Keratinocyte (primary cell): ENCODE measurements around the gene SPG11. TPM values are rescaled to one million over a fixed set of nuclear protein-coding genes. Genes with fewer than 3 reads are reported as not detected.

Experiments
- DNase-seq: peaks from one replicate; pipeline ENCODE4 v3.0.0-alpha.2; 2011; ENCODE audit warnings: low read depth, missing footprints, low spot score
- FAIRE-seq: peaks from 2 replicates; lab custom pipeline; 2011; peaks lifted over from hg19 to GRCh38; lab: Jason Lieb, UNC
- H2AFZ ChIP-seq: 2 replicates; pipeline ENCODE4 v1.6.0; 2012; ENCODE audit warnings: low read length, control low read depth, inconsistent platforms; ENCODE audit not compliant: control insufficient read depth
- H3K27ac ChIP-seq: 2 replicates; pipeline ENCODE4 v1.5.1; 2011; ENCODE audit warnings: low read length; ENCODE audit not compliant: control insufficient read depth, insufficient read depth
- H3K27me3 ChIP-seq: 3 replicates; pipeline ENCODE4 v1.6.0; 2011; ENCODE audit warnings: low read length; ENCODE audit not compliant: control insufficient read depth, insufficient read depth; ENCODE audit errors: extremely low read depth
- H3K36me3 ChIP-seq, 2 experiments: 2 replicates in 1 of 2; 3 replicates in 1 of 2; pipeline ENCODE4 v1.5.1; 2011; ENCODE audit warnings: low read length in 2 of 2, mild to moderate bottlenecking in 1 of 2; ENCODE audit not compliant: control insufficient read depth in 2 of 2, insufficient read depth in 2 of 2; ENCODE audit errors: extremely low read depth in 1 of 2
- H3K4me1 ChIP-seq: 3 replicates; pipeline ENCODE4 v1.5.1; 2011; ENCODE audit warnings: low read length; ENCODE audit not compliant: control insufficient read depth, insufficient read depth; ENCODE audit errors: extremely low read depth
- H3K4me2 ChIP-seq: 3 replicates; pipeline ENCODE4 v1.6.0; 2011; ENCODE audit warnings: low read depth, low read length; ENCODE audit not compliant: control insufficient read depth, insufficient read depth; ENCODE audit errors: extremely low read depth
- H3K4me3 ChIP-seq, 3 experiments: fragments of 200-600 bp in 1 of 3; sonication (generic) in 1 of 3; 2 replicates in 2 of 3; 3 replicates in 1 of 3; pipeline ENCODE4 v1.5.1; 2011 to 2016; ENCODE audit warnings: low read length in 3 of 3, mild to moderate bottlenecking in 3 of 3, control low read depth in 2 of 3, inconsistent platforms in 1 of 3, low read depth in 1 of 3, mixed read lengths in 1 of 3, mixed run types in 1 of 3, moderate library complexity in 1 of 3; ENCODE audit not compliant: control insufficient read depth in 2 of 3, insufficient read depth in 2 of 3; ENCODE audit errors: extremely low read depth in 1 of 3
- H3K79me2 ChIP-seq: 2 replicates; pipeline ENCODE4 v1.6.0; 2012; ENCODE audit warnings: low read length; ENCODE audit not compliant: control insufficient read depth, insufficient read depth
- H3K9ac ChIP-seq: 3 replicates; pipeline ENCODE4 v1.6.0; 2011; ENCODE audit warnings: low read length; ENCODE audit not compliant: control insufficient read depth, insufficient read depth; ENCODE audit errors: extremely low read depth
- H3K9me1 ChIP-seq: 3 replicates; pipeline ENCODE4 v1.6.0; 2011; ENCODE audit warnings: low read length; ENCODE audit not compliant: control insufficient read depth, insufficient read depth; ENCODE audit errors: extremely low read depth
- H3K9me3 ChIP-seq: 2 replicates; pipeline ENCODE4 v1.5.1; 2012; ENCODE audit warnings: low read depth, low read length; ENCODE audit not compliant: control insufficient read depth
- H4K20me1 ChIP-seq: 3 replicates; pipeline ENCODE4 v1.6.0; 2011; ENCODE audit warnings: low read length; ENCODE audit not compliant: control insufficient read depth, insufficient read depth; ENCODE audit errors: extremely low read depth
- CTCF ChIP-seq, 3 experiments: IDR thresholded peaks in 1 of 3; conservative IDR thresholded peaks in 1 of 3; optimal IDR thresholded peaks in 1 of 3; 2 replicates in 2 of 3; 3 replicates in 1 of 3; pipeline versions ENCODE3 to v1.5.1; 2011; ENCODE audit warnings: low read length in 3 of 3, mild to moderate bottlenecking in 3 of 3, moderate library complexity in 2 of 3, control low read depth in 1 of 3, inconsistent platforms in 1 of 3; ENCODE audit not compliant: insufficient read depth in 2 of 3; ENCODE audit errors: extremely low read depth in 1 of 3
- EZH2 ChIP-seq: IDR thresholded peaks from one replicate; pipeline ENCODE4 v1.6.1; 2012; ENCODE audit warnings: inconsistent platforms, mild to moderate bottlenecking, low read length, moderate library complexity
- dilution Hi-C: fragments of 300-500 bp; cut with MboI; formaldehyde crosslinking; loops from one replicate; pipeline ENCODE4 v1.7.0; 2020; ENCODE audit warnings: low sequenced_read_pairs; ENCODE audit not compliant: extremely low pct_ligation_motif_present
- polyA plus RNA-seq, 5 experiments: library from polyadenylated mRNA; depleted of rRNA in 3 of 5; stranded (reverse) in 3 of 5; stranded (forward) in 1 of 5; unstranded in 1 of 5; fragments of >200 nt; gene quantifications; 1 replicate in 1 of 5; 2 replicates in 3 of 5; 3 replicates in 1 of 5; pipeline versions ENCODE4 v1.2.1 to v1.2.3, GENCODE V29; 2011 to 2012; ENCODE audit warnings: missing spikeins in 2 of 5, low read depth in 1 of 5, low replicate concordance in 1 of 5

Gene SPG11
- polyA plus RNA-seq, 1 donor (not counting 4 experiments of a cell fraction or from before 2014, with no cell fraction given) = 41.5 TPM

DNA sequence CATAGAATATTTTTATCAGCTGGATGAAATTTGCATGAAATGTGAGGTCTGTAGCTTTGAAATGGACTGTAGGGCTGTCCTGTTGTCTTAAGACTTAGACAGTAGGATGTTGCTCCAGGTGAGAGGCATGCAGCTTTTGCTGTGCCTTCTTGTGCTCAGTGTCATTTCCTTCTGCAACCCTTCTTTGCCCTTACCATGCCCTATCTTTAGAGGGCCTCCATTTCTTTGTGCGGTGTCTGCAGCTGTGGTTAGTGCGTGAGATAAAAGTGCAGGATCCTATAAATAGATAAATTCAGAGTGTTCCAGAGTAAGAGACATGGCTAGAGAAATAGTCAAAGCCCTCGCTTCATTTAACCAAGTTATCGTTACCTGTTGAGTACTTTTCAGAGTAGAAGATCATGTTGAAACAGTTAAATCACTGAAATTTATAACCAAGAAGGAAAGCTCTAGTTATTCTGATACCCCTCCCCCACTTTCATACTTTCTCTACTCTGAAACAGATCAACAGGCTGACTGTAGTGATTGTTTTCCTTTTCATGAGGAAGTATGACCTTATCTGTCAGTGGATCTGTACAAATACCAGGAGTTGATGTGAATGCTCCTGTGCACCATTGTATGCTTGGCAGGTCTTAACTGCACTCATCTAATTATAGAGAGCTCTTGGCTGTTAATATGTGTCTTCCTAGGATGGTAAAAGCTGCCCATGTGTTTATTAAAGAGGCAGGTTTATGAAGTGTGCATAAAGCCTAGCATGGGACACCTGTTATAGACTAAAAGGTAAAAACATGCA lies 108.3 kb downstream of the SPG11 start:
- H3K27ac ChIP-seq = no peak overlapping the region
- FAIRE-seq = no peak
- H3K4me3 ChIP-seq = no peak overlapping the region
- H3K9ac ChIP-seq = no peak overlapping the region
- TF ChIP-seq EZH2 (no peak), CTCF (optimal IDR thresholded peaks at IDR 0.05 in 1 of 3, IDR thresholded peaks at IDR 0.05 in 1 of 3, conservative IDR thresholded peaks at IDR 0.05 in 1 of 3; ENCODE audit: extremely low read depth in 1 of 3, insufficient read depth in 2 of 3, low read length in 3 of 3) (no peak)
- peaks cover 2% of the 10 kb centered on the region for H4K20me1 ChIP-seq
- H3K9me3 ChIP-seq = no peaks in the 10 kb centered on the region
- H2AFZ ChIP-seq = no peak overlapping the region
- no peak for DNase-seq
- H3K9me1 ChIP-seq = peaks cover 2% of the 10 kb centered on the region
- peaks cover 21% of the 10 kb centered on the region for H3K79me2 ChIP-seq
- no peak overlapping the region for H3K4me2 ChIP-seq
- peaks cover 16 to 34% of the 10 kb centered on the region in 2 experiments for H3K36me3 ChIP-seq
- H3K27me3 ChIP-seq = no peaks in the 10 kb centered on the region
- dilution Hi-C loops = no loop called here
- peaks cover 7% of the 10 kb centered on the region for H3K4me1 ChIP-seq

GRCh38 chr15:44550734-44551133 lies 112.7 kb downstream of the SPG11 start:
- no peak overlapping the region for H3K4me3 ChIP-seq
- TF ChIP-seq CTCF (optimal IDR thresholded peaks at IDR 0.05 in 1 of 3, IDR thresholded peaks at IDR 0.05 in 1 of 3, conservative IDR thresholded peaks at IDR 0.05 in 1 of 3; ENCODE audit: extremely low read depth in 1 of 3, insufficient read depth in 2 of 3, low read length in 3 of 3) (no peak), EZH2 (no peak)
- peaks cover 65% of the 10 kb centered on the region for H3K79me2 ChIP-seq
- FAIRE-seq (no peak), DNase-seq (no peak)
- H3K36me3 ChIP-seq = peaks cover 9 to 24% of the 10 kb centered on the region in 2 experiments
- H3K9me1 ChIP-seq = no peaks in the 10 kb centered on the region
- H4K20me1 ChIP-seq = peaks cover 5% of the 10 kb centered on the region
- no peaks in the 10 kb centered on the region for H3K27me3 ChIP-seq
- no peak overlapping the region for H3K27ac ChIP-seq
- H2AFZ ChIP-seq = no peak overlapping the region
- H3K4me1 ChIP-seq = peaks cover 4% of the 10 kb centered on the region
- H3K9ac ChIP-seq = no peak overlapping the region
- dilution Hi-C loops = no loop called here
- no peaks in the 10 kb centered on the region for H3K9me3 ChIP-seq
- no peak overlapping the region for H3K4me2 ChIP-seq
